Fibroblast of villous mesenchyme (primary cell): ENCODE measurements around the gene SLC24A5. TPM values are rescaled to one million over a fixed set of nuclear protein-coding genes. Genes with fewer than 3 reads are reported as not detected.

Source experiments
- DNase-seq: peaks from one replicate; pipeline ENCODE4 v3.0.0-alpha.2; 2010; ENCODE audit warnings: low read depth
- H3K4me3 ChIP-seq: 2 replicates; pipeline ENCODE4 v1.5.1; 2011; ENCODE audit warnings: low read depth, mild to moderate bottlenecking, low read length
- total RNA-seq: library from RNA; depleted of rRNA; stranded (reverse); fragments of >200 nt; gene quantifications from 2 replicates; pipeline ENCODE4 v1.2.3, GENCODE V29; 2012
- TF ChIP-seq, protein P1 (sequence below): IDR thresholded peaks from 2 replicates; pipeline ENCODE4 v1.5.1; 2012; ENCODE audit warnings: low read depth, mild to moderate bottlenecking, low read length; ENCODE audit not compliant: insufficient read depth

SLC24A5 gene
- total RNA-seq, 1 donor: not detected

DNA sequence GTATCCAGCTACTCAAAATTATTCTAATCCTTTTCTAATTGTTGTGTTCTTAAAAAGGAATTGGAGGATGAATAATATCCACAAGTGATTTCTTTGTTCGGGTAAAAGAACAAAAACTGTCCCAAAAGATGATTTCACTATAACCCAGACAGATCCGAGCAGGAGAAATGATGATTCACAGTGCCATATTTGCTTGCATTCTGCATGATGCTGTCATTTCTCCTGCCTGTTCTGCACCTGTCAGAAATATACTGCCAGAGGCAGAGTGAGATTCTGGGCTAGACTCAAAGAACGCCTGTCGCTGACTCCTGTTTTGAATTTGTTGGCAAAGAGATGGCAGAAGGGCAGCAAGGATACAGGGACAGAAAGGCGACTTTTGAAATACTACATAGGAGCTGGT is 34.7 kb upstream of the SLC24A5 start:
- TF ChIP-seq, protein P1, sequence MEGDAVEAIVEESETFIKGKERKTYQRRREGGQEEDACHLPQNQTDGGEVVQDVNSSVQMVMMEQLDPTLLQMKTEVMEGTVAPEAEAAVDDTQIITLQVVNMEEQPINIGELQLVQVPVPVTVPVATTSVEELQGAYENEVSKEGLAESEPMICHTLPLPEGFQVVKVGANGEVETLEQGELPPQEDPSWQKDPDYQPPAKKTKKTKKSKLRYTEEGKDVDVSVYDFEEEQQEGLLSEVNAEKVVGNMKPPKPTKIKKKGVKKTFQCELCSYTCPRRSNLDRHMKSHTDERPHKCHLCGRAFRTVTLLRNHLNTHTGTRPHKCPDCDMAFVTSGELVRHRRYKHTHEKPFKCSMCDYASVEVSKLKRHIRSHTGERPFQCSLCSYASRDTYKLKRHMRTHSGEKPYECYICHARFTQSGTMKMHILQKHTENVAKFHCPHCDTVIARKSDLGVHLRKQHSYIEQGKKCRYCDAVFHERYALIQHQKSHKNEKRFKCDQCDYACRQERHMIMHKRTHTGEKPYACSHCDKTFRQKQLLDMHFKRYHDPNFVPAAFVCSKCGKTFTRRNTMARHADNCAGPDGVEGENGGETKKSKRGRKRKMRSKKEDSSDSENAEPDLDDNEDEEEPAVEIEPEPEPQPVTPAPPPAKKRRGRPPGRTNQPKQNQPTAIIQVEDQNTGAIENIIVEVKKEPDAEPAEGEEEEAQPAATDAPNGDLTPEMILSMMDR: no peak
- DNase-seq: no peak
- no peak overlapping the region for H3K4me3 ChIP-seq

DNA sequence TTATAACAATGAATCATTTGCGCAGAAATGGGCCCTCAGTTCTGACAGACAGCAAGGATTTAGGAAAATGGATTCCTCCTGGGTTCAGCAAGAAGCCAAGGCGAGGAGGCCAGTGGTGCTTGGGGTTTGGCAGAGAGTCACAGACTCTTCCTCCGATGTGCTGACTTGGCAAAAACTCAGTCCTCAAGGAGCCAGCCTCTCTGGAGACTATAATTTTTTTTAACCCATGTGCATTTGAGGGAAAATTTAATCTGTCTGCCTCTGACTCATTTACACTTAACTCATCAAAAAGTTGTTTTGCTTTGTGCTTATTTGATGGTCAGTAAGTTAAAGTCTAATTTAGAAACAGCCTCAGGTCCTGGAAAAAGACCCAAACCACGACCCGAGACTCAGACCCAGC is 34.2 kb upstream of the SLC24A5 start:
- no peak for DNase-seq

DNA sequence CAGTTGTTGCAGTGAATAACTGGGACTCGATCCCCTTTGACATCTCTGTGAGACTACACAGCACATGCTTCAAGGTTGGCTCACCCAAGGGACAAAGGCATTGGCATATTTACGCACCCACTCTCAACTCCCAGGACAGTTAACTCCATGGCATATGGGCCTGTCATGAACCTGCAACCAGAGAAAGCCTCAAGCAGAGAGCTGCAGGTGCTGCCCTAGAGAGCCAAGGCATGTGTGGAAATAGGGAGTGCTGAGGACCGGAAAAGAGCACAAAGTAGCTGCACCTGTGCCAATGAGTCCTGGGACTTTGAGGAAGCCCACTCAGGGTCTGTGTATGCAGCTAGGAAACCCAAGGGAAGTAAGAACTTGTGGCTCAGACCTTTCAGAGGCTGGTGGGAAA is 32.9 kb upstream of the SLC24A5 start:
- TF ChIP-seq, protein P1: no peak
- no peak overlapping the region for H3K4me3 ChIP-seq
- no peak for DNase-seq

More for the DNA sequence above, 34.2 kb upstream of the SLC24A5 start:
- no peak overlapping the region for H3K4me3 ChIP-seq
- TF ChIP-seq, protein P1: no peak

DNA sequence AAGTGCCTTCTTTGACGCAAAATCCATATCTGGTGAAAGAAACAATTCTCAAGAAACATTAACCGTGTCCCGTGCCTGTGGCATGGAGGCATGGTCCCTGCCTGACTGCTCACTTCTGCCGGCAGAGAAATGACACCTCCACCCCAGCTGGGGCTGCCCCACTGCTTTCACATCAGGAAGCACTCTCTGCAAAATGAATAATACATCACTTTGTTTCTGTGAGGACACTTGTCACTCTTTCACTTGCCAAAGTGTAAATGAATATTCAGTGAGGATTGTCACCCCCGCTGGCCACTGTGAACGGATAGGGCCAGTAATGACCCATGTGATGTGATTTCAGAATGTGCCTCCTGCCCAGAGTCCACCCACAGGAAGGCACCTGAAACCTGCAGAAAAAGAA is 31.1 kb upstream of the SLC24A5 start:
- no peak for DNase-seq
- no peak overlapping the region for H3K4me3 ChIP-seq
- TF ChIP-seq, protein P1: no peak

DNA sequence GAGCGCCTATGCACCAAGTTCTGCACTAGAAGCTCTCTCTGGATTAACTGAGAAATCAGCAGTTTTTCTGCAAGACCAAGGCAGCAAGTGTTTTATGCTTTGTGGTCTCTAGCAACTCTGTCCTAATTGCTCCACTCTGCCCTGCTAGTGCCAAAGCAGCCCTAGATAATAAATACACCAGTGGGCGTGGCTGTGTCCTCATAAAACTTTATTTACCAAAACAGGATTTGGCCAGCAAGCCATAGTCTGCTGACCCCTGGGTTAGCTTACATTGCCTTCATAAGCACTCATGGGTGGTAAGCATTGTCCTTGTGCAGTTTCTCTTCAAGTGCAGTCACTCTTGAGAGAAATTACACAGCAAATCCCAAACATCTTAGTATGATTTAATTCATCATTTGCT is 30.7 kb upstream of the SLC24A5 start:
- TF ChIP-seq, protein P1: no peak
- DNase-seq: peak; percentile 58
- no peak overlapping the region for H3K4me3 ChIP-seq

DNA sequence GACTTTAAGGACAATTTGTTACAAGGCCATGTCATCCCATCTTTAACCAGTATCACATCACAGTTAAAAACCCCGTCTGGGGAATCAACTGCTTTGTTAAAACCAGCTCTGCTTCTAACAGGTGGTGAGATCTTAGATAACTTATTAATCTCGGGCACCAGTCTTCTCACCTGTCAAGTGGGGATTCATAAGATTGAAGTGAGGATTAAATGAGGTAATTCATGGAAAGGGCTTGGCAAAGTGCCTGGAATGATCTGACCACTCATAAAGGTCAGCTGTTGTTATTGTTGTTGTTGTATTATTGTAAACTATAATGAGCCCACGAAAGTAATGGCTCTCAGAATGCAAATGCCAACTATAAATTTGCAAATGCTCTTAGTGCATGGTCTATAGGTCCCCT is 30.1 kb upstream of the SLC24A5 start:
- no peak overlapping the region for H3K4me3 ChIP-seq
- TF ChIP-seq, protein P1: no peak
- DNase-seq: no peak

DNA sequence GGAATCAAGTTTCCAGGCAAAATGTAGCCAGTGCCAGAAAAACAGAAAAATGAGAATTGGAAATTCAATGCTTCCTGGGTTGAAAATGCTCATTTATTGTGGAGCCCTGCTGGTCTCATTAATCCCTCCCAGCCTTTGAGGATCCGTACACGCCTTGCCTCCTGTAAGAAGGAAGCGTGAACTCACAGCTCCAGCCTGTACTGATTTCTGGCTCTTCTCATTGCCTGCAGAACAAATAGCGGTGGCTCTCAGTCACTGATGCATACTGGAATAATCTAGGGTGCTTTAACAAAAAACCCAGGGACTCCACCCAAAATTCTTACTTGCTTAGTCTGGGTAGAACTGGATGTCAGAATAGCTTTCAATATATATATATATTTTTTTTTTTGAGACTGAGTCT is 29.3 kb upstream of the SLC24A5 start:
- no peak overlapping the region for H3K4me3 ChIP-seq
- TF ChIP-seq, protein P1: no peak
- DNase-seq: no peak
